H1 (cell line): Measurements from ENCODE around the gene AFAP1L2. TPM values are rescaled to one million over a fixed set of nuclear protein-coding genes. Genes with fewer than 3 reads are reported as not detected.
A peak's percentile ranks its signal among the peaks of the same experiment; 100 is the strongest.

ENCODE experiments used
- CTCF ChIA-PET: fragments of 300-600 bp; sonication (Branson Sonifier 250); formaldehyde crosslinking; loops from one replicate; lab custom pipeline; 2021; ENCODE audit not compliant: partially characterized antibody; lab: Charles Lee
- POLR2A ChIA-PET: fragments of 300-600 bp; sonication (Branson Sonifier 250); formaldehyde crosslinking; loops from one replicate; lab custom pipeline; 2021; ENCODE audit warnings: inconsistent platforms; ENCODE audit not compliant: partially characterized antibody; lab: Charles Lee
- DNase-seq, 2 experiments: peaks; one replicate each; pipeline versions ENCODE4 v3.0.0 to v3.0.0-alpha.2; 2010 to 2022; ENCODE audit warnings: low spot score in 2 of 2, low read depth in 1 of 2, mixed read lengths in 1 of 2
- FAIRE-seq: peaks from 2 replicates; lab custom pipeline; 2011; peaks lifted over from hg19 to GRCh38; lab: Jason Lieb, UNC
- H2AFZ ChIP-seq: 2 replicates; pipeline ENCODE4 v1.8.1; 2012; ENCODE audit warnings: low read length, inconsistent platforms
- H2AK5ac ChIP-seq: 2 replicates; pipeline ENCODE4 v1.6.1; 2013; ENCODE audit warnings: low read depth, low read length
- H2BK120ac ChIP-seq: replicated peaks from 2 replicates; pipeline ENCODE3; 2013; ENCODE audit warnings: low read depth, low read length, inconsistent platforms
- H2BK12ac ChIP-seq: 2 replicates; pipeline ENCODE4 v1.6.1; 2013; ENCODE audit warnings: low read depth, low read length
- H2BK15ac ChIP-seq: 2 replicates; pipeline ENCODE4 v1.6.1; 2013; ENCODE audit warnings: low read length
- H2BK20ac ChIP-seq: 2 replicates; pipeline ENCODE4 v1.6.1; 2013; ENCODE audit warnings: low read length
- H2BK5ac ChIP-seq: 2 replicates; pipeline ENCODE4 v1.6.1; 2013; ENCODE audit warnings: low read depth, low read length
- H3K14ac ChIP-seq: 2 replicates; pipeline ENCODE4 v1.6.1; 2013; ENCODE audit warnings: inconsistent platforms; ENCODE audit not compliant: insufficient read length
- H3K18ac ChIP-seq: 2 replicates; pipeline ENCODE4 v1.6.1; 2013; ENCODE audit warnings: low read length; ENCODE audit errors: extremely low read depth
- H3K23ac ChIP-seq: 2 replicates; pipeline ENCODE4 v1.6.1; 2013; ENCODE audit warnings: inconsistent platforms; ENCODE audit not compliant: insufficient read length
- H3K23me2 ChIP-seq: 2 replicates; pipeline ENCODE4 v1.6.1; 2013; ENCODE audit warnings: low read depth, low read length
- H3K27ac ChIP-seq: 2 replicates; pipeline ENCODE4 v1.6.1; 2011; ENCODE audit warnings: low read depth, low read length, inconsistent platforms
- H3K27me3 ChIP-seq, 4 experiments: replicated peaks in 1 of 4; 1 replicate in 1 of 4; 2 replicates in 3 of 4; pipeline versions ENCODE4 v1.6.1 to v1.8.1; 2011 to 2013; ENCODE audit warnings: low read length in 3 of 4, mild to moderate bottlenecking in 3 of 4, inconsistent platforms in 2 of 4, mixed read lengths in 2 of 4, moderate library complexity in 1 of 4; ENCODE audit not compliant: control insufficient read depth in 3 of 4, insufficient read depth in 3 of 4; ENCODE audit errors: extremely low read depth in 1 of 4
- H3K36me3 ChIP-seq, 4 experiments: 2 replicates each; pipeline versions ENCODE4 v1.6.1 to v1.8.1; 2011 to 2013; ENCODE audit warnings: mild to moderate bottlenecking in 4 of 4, low read length in 3 of 4, moderate library complexity in 2 of 4, control low read depth in 1 of 4, inconsistent platforms in 1 of 4; ENCODE audit not compliant: insufficient read depth in 4 of 4, control insufficient read depth in 2 of 4
- H3K4ac ChIP-seq: replicated peaks from 2 replicates; pipeline ENCODE3; 2013; ENCODE audit warnings: low read length, low read depth, mixed read lengths, inconsistent platforms; ENCODE audit not compliant: insufficient read length
- H3K4me1 ChIP-seq, 4 experiments: replicated peaks in 1 of 4; 1 replicate in 1 of 4; 2 replicates in 3 of 4; pipeline versions ENCODE4 v1.6.1 to v1.8.1; 2011 to 2013; ENCODE audit warnings: low read length in 3 of 4, inconsistent platforms in 2 of 4, mixed read lengths in 1 of 4; ENCODE audit not compliant: insufficient read depth in 4 of 4, control insufficient read depth in 3 of 4
- H3K4me2 ChIP-seq, 2 experiments: 2 replicates each; pipeline versions ENCODE4 v1.6.1 to v1.8.1; 2011 to 2013; ENCODE audit warnings: low read depth in 2 of 2, low read length in 2 of 2, control low read depth in 1 of 2, inconsistent platforms in 1 of 2, mild to moderate bottlenecking in 1 of 2; ENCODE audit not compliant: insufficient read depth in 1 of 2
- H3K4me3 ChIP-seq, 4 experiments: fragments of 200-600, 300-600 bp in 1 of 4; sonication (generic), shearing (Covaris generic), sonication (Bioruptor Twin) in 1 of 4; 2 replicates each; pipeline versions ENCODE4 v1.5.1 to v1.8.1; 2011 to 2016; ENCODE audit warnings: low read length in 4 of 4, low read depth in 3 of 4, control low read depth in 2 of 4, inconsistent platforms in 2 of 4, mild to moderate bottlenecking in 2 of 4, mixed read lengths in 1 of 4, moderate library complexity in 1 of 4; ENCODE audit not compliant: insufficient read depth in 2 of 4; ENCODE audit errors: extremely low read depth in 1 of 4
- H3K56ac ChIP-seq: replicated peaks from 2 replicates; pipeline ENCODE3; 2013; ENCODE audit warnings: low read depth, mild to moderate bottlenecking, mixed read lengths, low read length, inconsistent platforms; ENCODE audit not compliant: insufficient read length
- H3K79me1 ChIP-seq: 2 replicates; pipeline ENCODE4 v1.6.1; 2013; ENCODE audit warnings: low read depth, low read length, control low read depth
- H3K79me2 ChIP-seq, 2 experiments: 2 replicates each; pipeline versions ENCODE4 v1.6.1 to v1.8.1; 2012 to 2013; ENCODE audit warnings: low read length in 2 of 2, mild to moderate bottlenecking in 2 of 2, inconsistent platforms in 1 of 2; ENCODE audit not compliant: insufficient read depth in 2 of 2, control insufficient read depth in 1 of 2
- H3K9ac ChIP-seq, 4 experiments: replicated peaks in 1 of 4; 1 replicate in 1 of 4; 2 replicates in 3 of 4; pipeline versions ENCODE4 v1.6.1 to v1.8.1; 2011 to 2013; ENCODE audit warnings: low read depth in 3 of 4, low read length in 3 of 4, control low read depth in 2 of 4, mild to moderate bottlenecking in 2 of 4, moderate library complexity in 2 of 4, inconsistent platforms in 1 of 4; ENCODE audit errors: extremely low read depth in 1 of 4
- H3K9me3 ChIP-seq, 2 experiments: 2 replicates each; pipeline versions ENCODE4 v1.6.1 to v1.8.1; 2012 to 2013; ENCODE audit warnings: mild to moderate bottlenecking in 2 of 2, moderate library complexity in 2 of 2, control low read depth in 1 of 2, inconsistent platforms in 1 of 2, low read depth in 1 of 2, low read length in 1 of 2, mixed read lengths in 1 of 2; ENCODE audit not compliant: insufficient read depth in 2 of 2
- H4K20me1 ChIP-seq, 2 experiments: replicated peaks in 1 of 2; 2 replicates each; pipeline versions ENCODE3 to v1.8.1; 2011 to 2013; ENCODE audit warnings: inconsistent platforms in 2 of 2, low read length in 2 of 2, mild to moderate bottlenecking in 1 of 2; ENCODE audit not compliant: insufficient read depth in 2 of 2, control insufficient read depth in 1 of 2
- H4K5ac ChIP-seq: 2 replicates; pipeline ENCODE4 v1.6.1; 2013; ENCODE audit warnings: low read length, low read depth, mixed read lengths, inconsistent platforms; ENCODE audit not compliant: insufficient read length
- H4K8ac ChIP-seq: 2 replicates; pipeline ENCODE4 v1.8.0; 2013; ENCODE audit warnings: mild to moderate bottlenecking, moderate library complexity, low read length, inconsistent platforms; ENCODE audit not compliant: insufficient read depth; ENCODE audit errors: extremely low read depth
- H4K91ac ChIP-seq: replicated peaks from 2 replicates; pipeline ENCODE3; 2013; ENCODE audit warnings: low read length, mixed read lengths, inconsistent platforms; ENCODE audit not compliant: insufficient read length
- BRCA1 ChIP-seq: IDR thresholded peaks from 2 replicates; pipeline ENCODE4 v1.6.1; 2012; ENCODE audit warnings: low read depth, low read length, improper control_type of control experiment
- EZH2 ChIP-seq: fragments of 200-600 bp; sonication (generic); IDR thresholded peaks from 2 replicates; pipeline ENCODE4 v1.7.1; 2012; ENCODE audit warnings: low read depth, mild to moderate bottlenecking, moderate library complexity, low read length, inconsistent platforms; ENCODE audit not compliant: severe bottlenecking
- GTF2F1 ChIP-seq: IDR thresholded peaks from 2 replicates; pipeline ENCODE4 v1.6.1; 2012; ENCODE audit warnings: low read depth, low read length, improper control_type of control experiment, borderline replicate concordance
- KDM4A ChIP-seq: IDR thresholded peaks from one replicate; pipeline ENCODE4 v1.7.1; 2012; ENCODE audit warnings: low read depth, mild to moderate bottlenecking, moderate library complexity, low read length, inconsistent platforms; ENCODE audit not compliant: severe bottlenecking
- RBBP5 ChIP-seq: IDR thresholded peaks from 2 replicates; pipeline ENCODE4 v1.7.1; 2012; ENCODE audit warnings: low read depth, mild to moderate bottlenecking, inconsistent platforms, low read length, moderate library complexity, borderline replicate concordance
- SIN3A ChIP-seq, 2 experiments: IDR thresholded peaks in 1 of 2; conservative IDR thresholded peaks in 1 of 2; 2 replicates each; pipeline ENCODE4 v1.6.1; 2011 to 2012; ENCODE audit warnings: low read length in 2 of 2, improper control_type of control experiment in 1 of 2, low read depth in 1 of 2, mild to moderate bottlenecking in 1 of 2
- SP2 ChIP-seq: IDR thresholded peaks from 2 replicates; pipeline ENCODE4 v1.6.1; 2012; ENCODE audit warnings: mild to moderate bottlenecking, low read length, inconsistent platforms
- SP4 ChIP-seq: IDR thresholded peaks from 2 replicates; pipeline ENCODE4 v1.6.1; 2012; ENCODE audit warnings: low read length, inconsistent platforms
- TBP ChIP-seq: IDR thresholded peaks from 2 replicates; pipeline ENCODE4 v1.6.1; 2011; ENCODE audit warnings: low read depth, low read length, improper control_type of control experiment
- WGBS, 2 experiments: shearing (Covaris generic) in 1 of 2; methylation state at CpG; one replicate each; pipeline versions ENCODE4 v1.1.6 to v1.1.7; 2013 to 2015; ENCODE audit warnings: low lambda C conversion rate in 2 of 2, mixed read lengths in 2 of 2, inconsistent platforms in 1 of 2, low coverage in 1 of 2, missing lambda C conversion rate in 1 of 2; ENCODE audit not compliant: insufficient replicate concordance in 2 of 2, insufficient coverage in 1 of 2, insufficient read length in 1 of 2; ENCODE audit errors: extremely low coverage in 1 of 2, missing lambda C conversion rate in 1 of 2; 5-methylcytosine and 5-hydroxymethylcytosine counted together
- polyA plus RNA-seq, 7 experiments: library from polyadenylated mRNA; depleted of rRNA in 3 of 7; stranded (reverse) in 5 of 7; unstranded in 2 of 7; fragments of >200 nt in 5 of 7; fragments of 200-250 nt in 2 of 7; gene quantifications; 1 replicate in 5 of 7; 2 replicates in 1 of 7; 4 replicates in 1 of 7; pipeline versions ENCODE4 v1.2.1 to v1.2.3, GENCODE V29; 2011 to 2013; ENCODE audit warnings: missing spikeins in 2 of 7, mixed read lengths in 2 of 7
- total RNA-seq: library from RNA; stranded (reverse); fragmentation: NEBNext Ultra II Directional; extraction: Animal tissue kit (Norgen Biotek cat#: 25700); gene quantifications from 2 replicates; pipeline ENCODE4 v1.2.1, GENCODE V29; 2021

The AFAP1L2 gene
- total and polyA plus RNA-seq, 2 of the 8 experiments (the other 6 are each of a cell fraction or from before 2014, with no cell fraction given) = 3.9 to 6.4 TPM

DNA sequence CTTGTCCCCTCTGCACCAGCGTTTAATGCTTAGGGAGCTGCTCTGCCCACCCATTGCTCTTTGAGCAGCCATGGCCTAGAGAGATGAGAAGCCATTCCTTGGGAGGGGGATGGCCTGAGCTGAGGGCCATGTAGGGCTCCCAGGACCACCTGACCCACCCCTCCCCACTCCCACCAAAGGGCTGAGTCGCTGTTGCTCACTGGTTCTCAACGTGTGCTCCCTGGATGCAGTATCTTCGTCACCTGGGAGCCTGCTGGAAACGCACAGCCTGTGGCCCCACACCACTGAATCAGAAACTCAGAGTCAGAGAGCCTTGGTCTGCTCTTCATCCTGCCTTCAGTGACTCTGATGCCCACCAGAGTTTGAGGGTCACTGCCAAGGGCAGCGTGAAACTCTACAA lies 128.2 kb downstream of the AFAP1L2 start:
- H3K23ac ChIP-seq = no peak overlapping the region
- no peak overlapping the region for H2AFZ ChIP-seq
- no peak overlapping the region for H2BK20ac ChIP-seq
- H4K20me1 ChIP-seq = no peaks in the 10 kb centered on the region
- no peak overlapping the region for H2AK5ac ChIP-seq
- H3K79me1 ChIP-seq = no peaks in the 10 kb centered on the region
- ChIA-PET POLR2A (interaction anchor here (0.6 kb wide), 1 partner anchor 130 kb away, joined by 3 read pairs; no protein-coding TSS in a partner anchor), CTCF (interaction anchor here (0.8 to 4.1 kb wide), 4 partner anchors 10 to 112 kb away, joined by 3 to 15 read pairs (median 5); no protein-coding TSS in a partner anchor)
- no peak overlapping the region for H2BK12ac ChIP-seq
- H3K4me2 ChIP-seq = no peak overlapping the region
- no peak overlapping the region for H4K8ac ChIP-seq
- H3K4me1 ChIP-seq = no peaks in the 10 kb centered on the region; a peak in 1 of 7 replicates
- no peak overlapping the region for H3K9ac ChIP-seq
- no peak overlapping the region for H3K27ac ChIP-seq
- H3K56ac ChIP-seq = no peak overlapping the region
- H3K79me2 ChIP-seq = no peaks in the 10 kb centered on the region
- H4K91ac ChIP-seq = peak overlapping the region; percentile 42
- H3K9me3 ChIP-seq = no peaks in the 10 kb centered on the region
- H3K14ac ChIP-seq = no peak overlapping the region
- no peak overlapping the region for H3K4ac ChIP-seq
- H2BK120ac ChIP-seq = no peak overlapping the region
- WGBS, 2 experiments = 87% methylated on average over 6 of the region's 6 CpGs; no CpG with 5 or more reads in 1 of the 2 experiments
- no peaks in the 10 kb centered on the region; a peak in 1 of 7 replicates for H3K27me3 ChIP-seq
- TF ChIP-seq EZH2 = no peak
- TF ChIP-seq TBP = no peak
- TF ChIP-seq RBBP5 = no peak
- no peak for TF ChIP-seq GTF2F1
- no peak for TF ChIP-seq BRCA1
- no peak for TF ChIP-seq SP2
- TF ChIP-seq KDM4A = no peak
- no peak for TF ChIP-seq SIN3A (conservative IDR thresholded peaks at IDR 0.05 in 1 of 2, IDR thresholded peaks at IDR 0.05 in 1 of 2; ENCODE audit: low read depth in 1 of 2, low read length in 2 of 2)
- TF ChIP-seq SP4 = no peak
- no peaks in the 10 kb centered on the region for H3K36me3 ChIP-seq
- DNase-seq = no peak
- no peak overlapping the region for H2BK5ac ChIP-seq
- H3K18ac ChIP-seq = no peak overlapping the region
- no peaks in the 10 kb centered on the region for H3K23me2 ChIP-seq
- no peak overlapping the region for H2BK15ac ChIP-seq
- no peak overlapping the region for H4K5ac ChIP-seq
- no peak overlapping the region for H3K4me3 ChIP-seq
- FAIRE-seq = no peak
